Subcutaneous abdominal adipose tissue (tissue), 5 donors: ENCODE data around the gene SNRPA.
"Not testable (repeated sequence)": the region's sequence is repeated elsewhere in the genome, so short reads cannot be mapped to it uniquely, and the experiment has no call there.

Experiments
- H3K27ac ChIP-seq: one replicate; pipeline ENCODE4 v1.7.0; 2013; ENCODE audit warnings: low read depth, mild to moderate bottlenecking, inconsistent platforms, low read length, moderate library complexity
- H3K27me3 ChIP-seq, 5 donors: one replicate each; pipeline ENCODE4 v1.7.0; 2013; ENCODE audit warnings: low read length in 5 of 5, inconsistent platforms in 1 of 5; ENCODE audit not compliant: control insufficient read depth in 5 of 5, insufficient read depth in 4 of 5
- H3K36me3 ChIP-seq, 5 donors: one replicate each; pipeline ENCODE4 v1.7.0; 2013; ENCODE audit warnings: low read length in 5 of 5; ENCODE audit not compliant: control insufficient read depth in 5 of 5, insufficient read depth in 5 of 5
- H3K4me1 ChIP-seq, 5 donors: one replicate each; pipeline ENCODE4 v1.7.0; 2013; ENCODE audit warnings: low read length in 5 of 5, mild to moderate bottlenecking in 3 of 5, moderate library complexity in 1 of 5; ENCODE audit not compliant: control insufficient read depth in 5 of 5, insufficient read depth in 5 of 5
- H3K4me3 ChIP-seq, 5 donors: one replicate each; pipeline ENCODE4 v1.7.0; 2013; ENCODE audit warnings: low read length in 5 of 5, low read depth in 1 of 5
- H3K9ac ChIP-seq, 5 donors: one replicate each; pipeline ENCODE4 v1.7.0; 2013; ENCODE audit warnings: low read length in 5 of 5, mild to moderate bottlenecking in 4 of 5, moderate library complexity in 3 of 5
- H3K9me3 ChIP-seq, 5 donors: one replicate each; pipeline ENCODE4 v1.7.0; 2013; ENCODE audit warnings: low read length in 5 of 5; ENCODE audit not compliant: control insufficient read depth in 5 of 5
- donor health status: healthy.
- donor health status: healthy.
- donor health status: healthy.
- donor health status: healthy.
- donor health status: healthy.

Gene SNRPA

DNA sequence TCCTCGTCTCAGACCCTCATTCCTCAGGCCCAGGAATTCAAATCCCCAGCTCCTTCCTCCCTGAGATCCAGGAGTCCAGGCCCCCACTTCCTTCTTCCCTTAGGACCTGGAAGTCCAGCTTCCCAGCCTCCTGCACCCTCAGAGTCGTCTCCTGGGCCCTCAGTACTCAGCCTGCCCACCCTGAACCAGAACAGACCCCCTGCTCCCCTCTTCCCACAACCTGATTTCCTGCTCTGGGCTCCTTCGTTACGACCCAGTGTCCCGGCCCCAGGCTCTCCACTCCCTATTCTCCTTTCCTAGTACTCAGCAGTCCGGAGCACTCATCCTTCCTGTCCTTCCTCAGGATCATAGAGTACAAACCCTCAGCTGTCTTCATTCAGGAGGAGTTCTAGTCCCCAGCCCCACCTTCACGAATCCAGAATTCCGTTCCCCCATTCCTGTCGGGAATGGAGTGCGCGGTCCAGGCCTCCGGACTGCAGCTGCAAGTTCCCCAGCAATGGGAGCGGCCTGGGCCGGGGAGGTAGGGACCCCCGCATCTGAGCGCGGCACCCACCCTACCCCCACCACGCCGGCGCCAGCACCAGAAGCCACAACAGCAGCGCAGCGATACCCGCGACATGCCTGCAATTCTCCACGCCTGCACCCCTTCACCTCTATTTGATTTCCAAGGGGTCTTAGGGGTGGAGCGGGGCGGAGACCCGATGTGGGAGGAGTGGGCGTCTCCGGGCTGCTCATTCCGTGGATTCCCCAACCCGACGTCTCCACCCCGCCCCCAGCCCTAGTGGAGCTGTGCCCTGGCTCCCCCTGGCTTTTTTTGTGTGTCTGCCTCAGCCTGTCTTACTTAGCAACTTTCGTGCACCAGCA is 60.7 kb downstream of the SNRPA start:
- no peaks in the 10 kb centered on the region for H3K9me3 ChIP-seq
- peaks cover 8 to 61% (median 49%) of the 10 kb centered on the region in 5 donors for H3K4me1 ChIP-seq
- peaks cover 0 to 28% (median 25%) of the 10 kb centered on the region in 5 donors for H3K36me3 ChIP-seq
- H3K9ac ChIP-seq = peak overlapping the region in 1 of 5 donors; percentile 52
- H3K27me3 ChIP-seq = peaks cover 0 to 1% (median 0%) of the 10 kb centered on the region in 5 donors
- H3K4me3 ChIP-seq = peak overlapping the region in 3 of 5 donors; percentile 22 to 64 (median 59)
- no peak overlapping the region for H3K27ac ChIP-seq

DNA sequence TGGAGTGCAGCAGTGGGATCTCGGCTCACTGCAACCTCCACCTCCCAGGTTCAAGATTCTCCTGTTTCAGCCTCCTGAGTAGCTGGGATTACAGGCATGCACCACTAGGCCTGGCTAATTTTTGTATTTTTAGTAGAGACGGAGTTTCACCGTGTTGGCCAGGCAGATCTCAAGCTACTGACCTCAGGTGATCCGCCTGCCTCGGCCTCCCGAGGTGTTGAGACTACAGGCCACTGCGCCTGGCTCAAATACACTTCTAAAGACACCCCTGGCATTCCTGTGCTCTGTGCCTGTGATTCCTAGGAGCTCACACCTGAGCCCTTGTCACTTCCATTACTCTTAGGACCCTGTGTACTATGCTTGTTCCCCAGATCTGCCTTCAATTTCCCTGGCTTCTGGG is 61.6 kb downstream of the SNRPA start:
- not testable (repeated sequence) for H3K27ac ChIP-seq, H3K4me3 ChIP-seq, H3K9me3 ChIP-seq, H3K27me3 ChIP-seq, H3K9ac ChIP-seq
- peaks cover 3 to 53% (median 41%) of the 10 kb centered on the region in 5 donors for H3K4me1 ChIP-seq
- peaks cover 0 to 22% (median 18%) of the 10 kb centered on the region in 5 donors for H3K36me3 ChIP-seq

DNA sequence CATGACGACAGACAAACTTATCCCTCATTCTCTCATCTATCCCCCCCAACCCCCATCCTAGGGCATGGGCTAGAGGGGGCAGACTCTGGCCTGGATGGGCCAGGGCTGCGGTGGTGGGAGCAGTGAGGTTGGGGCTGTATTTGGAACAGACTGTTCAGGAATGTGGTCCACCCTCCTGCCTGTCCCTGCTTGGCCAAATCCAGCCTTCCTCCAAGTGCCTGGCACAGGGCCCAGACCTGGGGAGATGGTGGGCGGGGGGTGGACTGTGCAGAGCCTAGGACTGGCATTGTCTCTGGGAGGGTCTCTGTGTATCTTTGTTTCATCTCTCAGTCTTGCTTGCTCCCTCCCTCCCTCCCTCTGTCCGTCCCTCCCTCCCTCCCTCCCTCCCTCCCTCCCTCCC is 62.2 kb downstream of the SNRPA start:
- no peaks in the 10 kb centered on the region for H3K9me3 ChIP-seq
- H3K4me3 ChIP-seq = no peak overlapping the region
- no peak overlapping the region for H3K9ac ChIP-seq
- H3K27me3 ChIP-seq = no peaks in the 10 kb centered on the region
- H3K36me3 ChIP-seq = peaks cover 0 to 15% (median 12%) of the 10 kb centered on the region in 5 donors
- H3K27ac ChIP-seq = no peak overlapping the region
- H3K4me1 ChIP-seq = peaks cover 3 to 50% (median 40%) of the 10 kb centered on the region in 5 donors
